Esophagus muscularis mucosa (tissue), 3 donors: ENCODE results near the gene METTL25B.
A peak's percentile ranks its signal among the peaks of the same experiment; 100 is the strongest.

Experiments
- CTCF ChIP-seq, 3 experiments: fragments of 200-600 bp in 2 of 3; fragments of 450-650 bp in 1 of 3; sonication (generic) in 2 of 3; IDR thresholded peaks; one replicate each; pipeline ENCODE4 v1.5.1; 2017 to 2019; ENCODE audit warnings: antibody characterized with exemption in 3 of 3, mild to moderate bottlenecking in 2 of 3, moderate library complexity in 1 of 3
- POLR2A ChIP-seq: fragments of 450-650 bp; IDR thresholded peaks from one replicate; pipeline ENCODE4 v1.6.1; 2017; ENCODE audit warnings: antibody characterized with exemption, moderate library complexity, mild to moderate bottlenecking, low read depth

- peak in 2 of 3 experiments; percentile 9 to 10 for TF ChIP-seq CTCF (IDR thresholded peaks at IDR 0.05)
- TF ChIP-seq POLR2A, result peak; percentile 64
Measured at GRCh38 chr1:156746728-156747631, 18.7 kb downstream of the METTL25B start.
